ENCODE results near the gene AMMECR1. TPM values are rescaled to one million over a fixed set of nuclear protein-coding genes. Genes with fewer than 3 reads are reported as not detected.

The AMMECR1 gene
- total and polyA plus RNA-seq, 7 experiments from 2014 or later, result 4.4 to 16.7 (median 13.5) TPM

- POLR2A ChIA-PET, result interaction anchor here (2.1 kb wide), 1 partner anchor 99 kb away, joined by 4 read pairs; the partner anchor contains the start of gene AMMECR1
- no peak overlapping the region for H3K4me3 Mint-ChIP-seq
- H3K27ac Mint-ChIP-seq, result peak overlapping the region in 1 of 9 donors; percentile 45
- Histone ChIP-seq H3K9me3 (ENCODE audit: control insufficient read depth in 2 of 3, low read length in 3 of 3) (no peaks in the 10 kb centered on the region), H3K27me3 (ENCODE audit: control insufficient read depth in 2 of 2, insufficient read depth in 2 of 2, low read length in 2 of 2) (no peaks in the 10 kb centered on the region), H3K4me3 (ENCODE audit: low read length) (no peak overlapping the region), H3K36me3 (ENCODE audit: control insufficient read depth in 2 of 3, insufficient read depth in 3 of 3, low read length in 3 of 3) (no peaks in the 10 kb centered on the region), H3K4me1 (ENCODE audit: control insufficient read depth in 2 of 2, insufficient read depth in 2 of 2, low read length in 2 of 2) (peaks cover 2 to 8% of the 10 kb centered on the region in 2 donors), H3K27ac (ENCODE audit: low read depth, low read length) (no peak overlapping the region)
- no peaks in the 10 kb centered on the region for H3K27me3 Mint-ChIP-seq
- peaks cover 7 to 45% (median 29%) of the 10 kb centered on the region in 7 donors for H3K4me1 Mint-ChIP-seq
- intact Hi-C loops (cut with micrococcal nuclease), result no loop called here
- CTCF ChIA-PET, result no interaction called here
- H3K9me3 Mint-ChIP-seq, result no peaks in the 10 kb centered on the region
- H3K36me3 Mint-ChIP-seq, result peaks cover 0 to 11% (median 4%) of the 10 kb centered on the region in 5 donors
- ATAC-seq (no peak), DNase-seq (no peak)
These were observed 99.3 kb downstream of the AMMECR1 start for GRCh38 chrX:110218591-110218990.

- no peaks in the 10 kb centered on the region for H3K27me3 Mint-ChIP-seq
- peaks cover 7 to 41% (median 26%) of the 10 kb centered on the region in 7 donors for H3K4me1 Mint-ChIP-seq
- H3K36me3 Mint-ChIP-seq, result peaks cover 0 to 11% (median 4%) of the 10 kb centered on the region in 5 donors
- no peak for DNase-seq
- Histone ChIP-seq H3K4me3 (ENCODE audit: low read length) (no peak overlapping the region), H3K27ac (ENCODE audit: low read depth, low read length) (no peak overlapping the region), H3K4me1 (ENCODE audit: control insufficient read depth in 2 of 2, insufficient read depth in 2 of 2, low read length in 2 of 2) (peaks cover 0 to 8% of the 10 kb centered on the region in 2 donors), H3K27me3 (ENCODE audit: control insufficient read depth in 2 of 2, insufficient read depth in 2 of 2, low read length in 2 of 2) (no peaks in the 10 kb centered on the region), H3K9me3 (ENCODE audit: control insufficient read depth in 2 of 3, low read length in 3 of 3) (no peaks in the 10 kb centered on the region), H3K36me3 (ENCODE audit: control insufficient read depth in 2 of 3, insufficient read depth in 3 of 3, low read length in 3 of 3) (no peaks in the 10 kb centered on the region)
- no peak for ATAC-seq
- H3K27ac Mint-ChIP-seq, result no peak overlapping the region
- intact Hi-C loops (cut with micrococcal nuclease), result loop anchor here in 1 of 2 donors (2.0 kb wide), 1 partner anchor 21 kb away; no protein-coding TSS in a partner anchor
- no peaks in the 10 kb centered on the region for H3K9me3 Mint-ChIP-seq
- POLR2A ChIA-PET, result interaction anchor here (1.2 kb wide), 1 partner anchor 101 kb away, joined by 5 read pairs; no protein-coding TSS in a partner anchor
- CTCF ChIA-PET, result no interaction called here
- H3K4me3 Mint-ChIP-seq, result no peak overlapping the region
These were observed 101.9 kb downstream of the AMMECR1 start for GRCh38 chrX:110216027-110216426.

GRCh38 chrX:110215411-110215810 lies 102.5 kb downstream of the AMMECR1 start:
- Histone ChIP-seq H3K4me3 (ENCODE audit: low read length) (no peak overlapping the region), H3K36me3 (ENCODE audit: control insufficient read depth in 2 of 3, insufficient read depth in 3 of 3, low read length in 3 of 3) (no peaks in the 10 kb centered on the region), H3K27me3 (ENCODE audit: control insufficient read depth in 2 of 2, insufficient read depth in 2 of 2, low read length in 2 of 2) (no peaks in the 10 kb centered on the region), H3K4me1 (ENCODE audit: control insufficient read depth in 2 of 2, insufficient read depth in 2 of 2, low read length in 2 of 2) (peaks cover 0 to 8% of the 10 kb centered on the region in 2 donors), H3K9me3 (ENCODE audit: control insufficient read depth in 2 of 3, low read length in 3 of 3) (no peaks in the 10 kb centered on the region), H3K27ac (ENCODE audit: low read depth, low read length) (no peak overlapping the region)
- POLR2A ChIA-PET, result no interaction called here
- intact Hi-C loops (cut with micrococcal nuclease), result no loop called here
- peaks cover 0 to 11% (median 4%) of the 10 kb centered on the region in 5 donors for H3K36me3 Mint-ChIP-seq
- CTCF ChIA-PET, result no interaction called here
- DNase-seq (no peak), ATAC-seq (no peak)
- no peak overlapping the region for H3K4me3 Mint-ChIP-seq
- H3K4me1 Mint-ChIP-seq, result peaks cover 7 to 37% (median 22%) of the 10 kb centered on the region in 7 donors
- H3K9me3 Mint-ChIP-seq, result no peaks in the 10 kb centered on the region
- H3K27ac Mint-ChIP-seq, result peak overlapping the region in 1 of 9 donors; percentile 9
- H3K27me3 Mint-ChIP-seq, result no peaks in the 10 kb centered on the region

- intact Hi-C loops (cut with micrococcal nuclease), result no loop called here
- no peak for DNase-seq
- no peak for ATAC-seq
- Mint-ChIP-seq H3K27ac (peak overlapping the region in 2 of 9 donors; percentile 9 to 17), H3K27me3 (no peaks in the 10 kb centered on the region), H3K4me1 (peaks cover 8 to 37% (median 19%) of the 10 kb centered on the region in 7 donors), H3K36me3 (peaks cover 0 to 11% (median 4%) of the 10 kb centered on the region in 5 donors), H3K9me3 (no peaks in the 10 kb centered on the region), H3K4me3 (no peak overlapping the region)
- ChIA-PET POLR2A (no interaction called here), CTCF (no interaction called here)
- peaks cover 0 to 8% of the 10 kb centered on the region in 2 donors for H3K4me1 ChIP-seq (ENCODE audit: control insufficient read depth in 2 of 2, insufficient read depth in 2 of 2, low read length in 2 of 2)
- no peak overlapping the region for H3K27ac ChIP-seq (ENCODE audit: low read depth, low read length)
- H3K9me3 ChIP-seq (ENCODE audit: control insufficient read depth in 2 of 3, low read length in 3 of 3), result no peaks in the 10 kb centered on the region
- no peak overlapping the region for H3K4me3 ChIP-seq (ENCODE audit: low read length)
- H3K36me3 ChIP-seq (ENCODE audit: control insufficient read depth in 2 of 3, insufficient read depth in 3 of 3, low read length in 3 of 3), result no peaks in the 10 kb centered on the region
- H3K27me3 ChIP-seq (ENCODE audit: control insufficient read depth in 2 of 2, insufficient read depth in 2 of 2, low read length in 2 of 2), result no peaks in the 10 kb centered on the region
These were observed 103.2 kb downstream of the AMMECR1 start for GRCh38 chrX:110214684-110215083.

- intact Hi-C loops (cut with micrococcal nuclease), result no loop called here
- Histone ChIP-seq H3K4me1 (ENCODE audit: control insufficient read depth in 2 of 2, insufficient read depth in 2 of 2, low read length in 2 of 2) (peaks cover 0 to 8% of the 10 kb centered on the region in 2 donors), H3K27ac (ENCODE audit: low read depth, low read length) (no peak overlapping the region), H3K9me3 (ENCODE audit: control insufficient read depth in 2 of 3, low read length in 3 of 3) (no peaks in the 10 kb centered on the region), H3K36me3 (ENCODE audit: control insufficient read depth in 2 of 3, insufficient read depth in 3 of 3, low read length in 3 of 3) (no peaks in the 10 kb centered on the region), H3K27me3 (ENCODE audit: control insufficient read depth in 2 of 2, insufficient read depth in 2 of 2, low read length in 2 of 2) (no peaks in the 10 kb centered on the region), H3K4me3 (ENCODE audit: low read length) (no peak overlapping the region)
- ATAC-seq, result no peak
- peaks cover 0 to 11% (median 4%) of the 10 kb centered on the region in 5 donors for H3K36me3 Mint-ChIP-seq
- H3K4me1 Mint-ChIP-seq, result peaks cover 10 to 26% (median 19%) of the 10 kb centered on the region in 7 donors
- POLR2A ChIA-PET, result no interaction called here
- H3K9me3 Mint-ChIP-seq, result no peaks in the 10 kb centered on the region
- CTCF ChIA-PET, result no interaction called here
- no peaks in the 10 kb centered on the region for H3K27me3 Mint-ChIP-seq
- no peak overlapping the region for H3K4me3 Mint-ChIP-seq
- DNase-seq, result no peak
- no peak overlapping the region for H3K27ac Mint-ChIP-seq
These were observed 104.7 kb downstream of the AMMECR1 start for GRCh38 chrX:110213183-110213582.

- H3K9me3 Mint-ChIP-seq, result no peaks in the 10 kb centered on the region
- no peaks in the 10 kb centered on the region for H3K36me3 ChIP-seq (ENCODE audit: control insufficient read depth in 2 of 3, insufficient read depth in 3 of 3, low read length in 3 of 3)
- intact Hi-C loops (cut with micrococcal nuclease), result no loop called here
- peaks cover 0 to 11% (median 4%) of the 10 kb centered on the region in 5 donors for H3K36me3 Mint-ChIP-seq
- peaks cover 3 to 17% (median 10%) of the 10 kb centered on the region in 7 donors for H3K4me1 Mint-ChIP-seq
- no peaks in the 10 kb centered on the region for H3K27me3 ChIP-seq (ENCODE audit: control insufficient read depth in 2 of 2, insufficient read depth in 2 of 2, low read length in 2 of 2)
- no peak for ATAC-seq
- no peak for DNase-seq
- H3K4me3 ChIP-seq (ENCODE audit: low read length), result no peak overlapping the region
- no peaks in the 10 kb centered on the region for H3K27me3 Mint-ChIP-seq
- peaks cover 0 to 3% of the 10 kb centered on the region in 2 donors for H3K4me1 ChIP-seq (ENCODE audit: control insufficient read depth in 2 of 2, insufficient read depth in 2 of 2, low read length in 2 of 2)
- H3K4me3 Mint-ChIP-seq, result no peak overlapping the region
- POLR2A ChIA-PET, result no interaction called here
- CTCF ChIA-PET, result interaction anchor here (0.9 kb wide), 2 partner anchors 10 to 14 kb away, joined by 3 to 6 read pairs; no protein-coding TSS in a partner anchor
- no peak overlapping the region for H3K27ac Mint-ChIP-seq
- no peak overlapping the region for H3K27ac ChIP-seq (ENCODE audit: low read depth, low read length)
- H3K9me3 ChIP-seq (ENCODE audit: control insufficient read depth in 2 of 3, low read length in 3 of 3), result no peaks in the 10 kb centered on the region
These were observed 105.6 kb downstream of the AMMECR1 start for GRCh38 chrX:110212299-110212698.

- CTCF ChIA-PET, result interaction anchor here (0.6 to 0.9 kb wide), 3 partner anchors 9 to 13 kb away, joined by 3 to 6 read pairs (median 3); no protein-coding TSS in a partner anchor
- intact Hi-C loops (cut with micrococcal nuclease), result no loop called here
- H3K4me3 Mint-ChIP-seq, result no peak overlapping the region
- DNase-seq (no peak), ATAC-seq (no peak)
- H3K36me3 Mint-ChIP-seq, result peaks cover 0 to 8% (median 4%) of the 10 kb centered on the region in 5 donors
- Histone ChIP-seq H3K27ac (ENCODE audit: low read depth, low read length) (no peak overlapping the region), H3K36me3 (ENCODE audit: control insufficient read depth in 2 of 3, insufficient read depth in 3 of 3, low read length in 3 of 3) (no peaks in the 10 kb centered on the region), H3K4me3 (ENCODE audit: low read length) (no peak overlapping the region), H3K27me3 (ENCODE audit: control insufficient read depth in 2 of 2, insufficient read depth in 2 of 2, low read length in 2 of 2) (no peaks in the 10 kb centered on the region), H3K9me3 (ENCODE audit: control insufficient read depth in 2 of 3, low read length in 3 of 3) (no peaks in the 10 kb centered on the region), H3K4me1 (ENCODE audit: control insufficient read depth in 2 of 2, insufficient read depth in 2 of 2, low read length in 2 of 2) (no peaks in the 10 kb centered on the region)
- H3K9me3 Mint-ChIP-seq, result no peaks in the 10 kb centered on the region
- POLR2A ChIA-PET, result no interaction called here
- H3K27me3 Mint-ChIP-seq, result no peaks in the 10 kb centered on the region
- peaks cover 2 to 7% (median 4%) of the 10 kb centered on the region in 7 donors for H3K4me1 Mint-ChIP-seq
- H3K27ac Mint-ChIP-seq, result no peak overlapping the region
These were observed 106.5 kb downstream of the AMMECR1 start for GRCh38 chrX:110211340-110211739.
